HUES48 (cell line): ENCODE measurements around the gene EXT2.

Experiments used
- H3K27ac ChIP-seq: one replicate; pipeline ENCODE4 v1.7.0; 2013; ENCODE audit warnings: low read depth, low read length, inconsistent platforms
- H3K27me3 ChIP-seq: 2 replicates; pipeline ENCODE4 v1.6.1; 2013; ENCODE audit warnings: mild to moderate bottlenecking, low read length; ENCODE audit not compliant: control insufficient read depth, insufficient read depth
- H3K36me3 ChIP-seq: 2 replicates; pipeline ENCODE4 v1.6.1; 2013; ENCODE audit warnings: low read length; ENCODE audit not compliant: control insufficient read depth, insufficient read depth
- H3K4me1 ChIP-seq: 2 replicates; pipeline ENCODE4 v1.6.1; 2013; ENCODE audit warnings: mild to moderate bottlenecking, low read length; ENCODE audit not compliant: control insufficient read depth, insufficient read depth
- H3K4me3 ChIP-seq: 2 replicates; pipeline ENCODE4 v1.5.1; 2013; ENCODE audit warnings: mild to moderate bottlenecking, low read depth, low read length
- H3K9ac ChIP-seq: 2 replicates; pipeline ENCODE4 v1.6.1; 2013; ENCODE audit warnings: mild to moderate bottlenecking, low read depth, low read length, moderate library complexity
- H3K9me3 ChIP-seq: 2 replicates; pipeline ENCODE4 v1.6.1; 2013; ENCODE audit warnings: low read length; ENCODE audit not compliant: control insufficient read depth, insufficient read depth

The EXT2 gene

DNA sequence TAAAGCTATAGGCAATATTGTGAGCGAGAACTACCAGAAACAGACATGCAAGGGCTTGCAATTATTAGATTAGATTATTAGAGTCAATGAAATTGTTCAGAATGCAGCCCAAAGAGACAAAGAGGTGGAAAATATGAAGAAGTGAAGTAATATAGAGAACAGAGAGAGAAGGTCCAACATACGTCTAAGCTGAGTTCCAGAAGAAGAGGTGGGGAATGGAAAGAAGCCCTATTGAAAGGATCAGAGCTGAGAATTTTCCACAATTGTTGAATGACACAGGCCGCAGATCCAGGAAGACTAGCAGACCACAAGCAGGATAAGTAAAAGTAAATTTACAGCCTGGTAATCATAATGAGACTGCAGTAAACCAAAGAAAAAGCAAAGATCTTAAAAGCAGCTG, 93.2 kb downstream of the EXT2 start:
- H3K9me3 ChIP-seq, result peaks cover 18% of the 10 kb centered on the region
- H3K27me3 ChIP-seq, result no peaks in the 10 kb centered on the region
- H3K9ac ChIP-seq, result no peak overlapping the region
- peaks cover 19% of the 10 kb centered on the region for H3K4me1 ChIP-seq
- H3K27ac ChIP-seq, result no peak overlapping the region
- H3K36me3 ChIP-seq, result no peaks in the 10 kb centered on the region
- no peak overlapping the region for H3K4me3 ChIP-seq

DNA sequence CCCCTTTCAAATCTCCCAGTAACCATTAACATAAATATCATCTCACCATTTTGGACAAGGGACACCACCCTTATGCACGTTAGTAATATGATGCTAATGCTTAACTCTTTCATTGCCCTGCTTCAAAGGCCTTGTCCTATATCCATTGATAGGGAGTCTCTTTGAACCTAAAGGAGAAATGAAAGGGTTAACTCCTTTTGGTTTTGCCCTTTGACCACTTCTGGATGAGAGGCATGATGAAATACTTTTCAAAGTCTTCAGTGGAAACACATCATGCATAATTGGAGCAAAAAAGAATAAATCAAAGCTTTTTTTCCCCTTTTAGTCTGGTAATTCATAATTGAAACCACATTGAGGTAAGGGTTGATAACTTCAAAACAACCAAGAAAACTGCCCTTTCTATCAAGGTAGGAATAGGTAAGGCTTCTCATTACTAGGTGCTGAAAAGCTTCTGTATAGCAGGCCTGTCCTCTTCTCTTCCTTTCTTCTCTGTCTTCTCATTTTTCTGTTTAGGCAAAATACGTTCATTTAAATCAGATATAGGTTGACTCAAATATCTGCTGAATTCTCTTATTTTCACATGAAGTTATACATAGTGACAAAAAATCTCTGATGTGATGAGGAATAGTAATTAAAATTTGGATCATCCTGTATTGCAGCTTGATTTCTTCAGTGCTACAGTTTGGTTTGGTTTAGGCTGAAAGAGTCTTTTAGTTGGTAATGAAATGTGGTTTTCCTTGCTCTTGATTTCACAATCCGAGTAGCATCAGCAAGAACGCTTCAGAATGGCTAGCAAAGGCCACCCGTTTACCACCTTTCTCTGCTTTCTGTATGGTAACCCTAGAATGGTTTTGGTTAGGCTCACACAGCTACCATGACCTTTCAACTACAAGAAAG, 94.8 kb downstream of the EXT2 start:
- Histone ChIP-seq H3K9me3 (peaks cover 18% of the 10 kb centered on the region), H3K36me3 (no peaks in the 10 kb centered on the region), H3K9ac (no peak overlapping the region), H3K27ac (peak overlapping the region; percentile 34), H3K27me3 (no peaks in the 10 kb centered on the region), H3K4me3 (no peak overlapping the region), H3K4me1 (peaks cover 19% of the 10 kb centered on the region)

DNA sequence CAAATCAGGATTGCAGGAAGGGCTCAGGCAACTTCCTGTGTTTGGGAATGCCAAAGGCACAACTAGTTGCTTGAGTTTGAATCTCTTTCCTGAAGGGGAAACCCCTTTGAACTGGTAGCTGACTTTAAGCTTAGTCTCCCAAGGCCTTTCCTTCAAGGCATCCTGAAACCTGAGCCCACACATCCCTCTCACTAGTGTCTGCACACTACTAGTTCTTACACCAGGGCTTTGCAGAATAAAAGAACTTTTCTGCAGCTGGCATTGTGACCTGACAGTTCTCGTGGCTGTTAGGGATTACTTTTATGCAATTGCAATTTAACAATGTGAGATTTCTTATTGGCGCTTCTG, 95.4 kb downstream of the EXT2 start:
- Histone ChIP-seq H3K4me3 (no peak overlapping the region), H3K27ac (peak overlapping the region; percentile 34)

GRCh38 chr11:44191322-44192016, 96.0 kb downstream of the EXT2 start:
- Histone ChIP-seq H3K36me3 (no peaks in the 10 kb centered on the region), H3K9me3 (peaks cover 18% of the 10 kb centered on the region), H3K27ac (no peak overlapping the region), H3K27me3 (no peaks in the 10 kb centered on the region), H3K4me1 (peaks cover 19% of the 10 kb centered on the region), H3K9ac (no peak overlapping the region), H3K4me3 (no peak overlapping the region)

More for the DNA sequence above, 95.4 kb downstream of the EXT2 start:
- Histone ChIP-seq H3K27me3 (no peaks in the 10 kb centered on the region), H3K36me3 (no peaks in the 10 kb centered on the region), H3K9me3 (peaks cover 18% of the 10 kb centered on the region), H3K4me1 (peaks cover 19% of the 10 kb centered on the region), H3K9ac (no peak overlapping the region)

DNA sequence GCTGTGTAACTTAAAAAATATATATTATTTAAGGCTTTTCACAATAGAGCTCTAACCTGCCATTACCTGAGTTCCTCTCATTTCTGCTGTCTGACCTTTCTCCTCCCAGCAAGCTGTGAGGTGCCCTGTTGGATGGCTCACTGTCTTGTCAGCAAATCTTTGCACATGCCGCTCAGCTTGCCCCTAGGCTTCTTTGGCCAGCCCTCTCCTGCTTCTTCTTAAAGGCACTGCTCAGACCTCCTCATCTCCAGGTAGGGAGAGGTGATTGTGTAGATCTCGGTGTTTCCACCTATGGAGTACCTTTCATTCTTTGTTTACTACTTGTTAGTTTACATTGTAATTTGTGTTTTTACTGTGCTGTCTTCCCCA, 96.5 kb downstream of the EXT2 start:
- H3K4me1 ChIP-seq, result peaks cover 19% of the 10 kb centered on the region
- no peaks in the 10 kb centered on the region for H3K36me3 ChIP-seq
- no peak overlapping the region for H3K27ac ChIP-seq
- H3K4me3 ChIP-seq, result no peak overlapping the region
- H3K9ac ChIP-seq, result no peak overlapping the region
- no peaks in the 10 kb centered on the region for H3K27me3 ChIP-seq
- H3K9me3 ChIP-seq, result peaks cover 18% of the 10 kb centered on the region

GRCh38 chr11:44192462-44193100, 97.1 kb downstream of the EXT2 start:
- Histone ChIP-seq H3K9me3 (peaks cover 17% of the 10 kb centered on the region), H3K27ac (no peak overlapping the region), H3K9ac (no peak overlapping the region), H3K4me1 (peaks cover 19% of the 10 kb centered on the region), H3K4me3 (no peak overlapping the region), H3K27me3 (no peaks in the 10 kb centered on the region), H3K36me3 (no peaks in the 10 kb centered on the region)

DNA sequence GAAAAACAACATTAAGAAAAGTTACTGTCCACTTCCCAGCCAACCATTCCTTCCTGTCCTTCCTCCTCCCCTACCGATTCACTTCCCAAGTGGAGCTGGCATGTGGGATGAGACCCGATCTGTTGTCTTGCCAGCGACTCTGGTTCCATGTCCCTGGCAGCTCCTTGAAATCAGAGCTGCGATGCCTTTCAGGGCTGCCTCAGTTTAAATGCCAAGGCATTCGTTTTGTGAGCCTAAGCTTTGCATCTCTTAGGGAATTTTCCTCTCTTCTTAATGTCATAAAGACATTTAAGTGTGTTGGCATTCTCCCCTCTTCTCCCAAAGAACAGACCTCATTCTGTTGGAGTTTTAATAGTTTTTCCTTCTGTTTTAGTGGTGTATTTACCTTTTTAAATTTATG, 98.4 kb downstream of the EXT2 start:
- H3K9me3 ChIP-seq, result peaks cover 4% of the 10 kb centered on the region; the same call in 1 of the 2 replicates
- H3K27me3 ChIP-seq, result no peaks in the 10 kb centered on the region
- no peak overlapping the region for H3K27ac ChIP-seq
- no peak overlapping the region for H3K4me3 ChIP-seq
- no peak overlapping the region for H3K9ac ChIP-seq
- no peaks in the 10 kb centered on the region for H3K36me3 ChIP-seq
- H3K4me1 ChIP-seq, result peaks cover 28% of the 10 kb centered on the region

GRCh38 chr11:44198146-44198724, 102.8 kb downstream of the EXT2 start:
- Histone ChIP-seq H3K4me1 (peaks cover 30% of the 10 kb centered on the region), H3K9ac (no peak overlapping the region), H3K4me3 (no peak overlapping the region), H3K27me3 (no peaks in the 10 kb centered on the region), H3K36me3 (no peaks in the 10 kb centered on the region), H3K9me3 (no peaks in the 10 kb centered on the region), H3K27ac (no peak overlapping the region)

- no peak overlapping the region for H3K4me3 ChIP-seq
- H3K27me3 ChIP-seq, result no peaks in the 10 kb centered on the region
- H3K9me3 ChIP-seq, result no peaks in the 10 kb centered on the region
- H3K9ac ChIP-seq, result no peak overlapping the region
- H3K27ac ChIP-seq, result peak overlapping the region; percentile 16
- H3K4me1 ChIP-seq, result peaks cover 30% of the 10 kb centered on the region
- no peaks in the 10 kb centered on the region for H3K36me3 ChIP-seq
These were observed 103.8 kb downstream of the EXT2 start for GRCh38 chr11:44199298-44199697.

GRCh38 chr11:44199816-44200215, 104.3 kb downstream of the EXT2 start:
- Histone ChIP-seq H3K9ac (no peak overlapping the region), H3K4me3 (no peak overlapping the region), H3K36me3 (no peaks in the 10 kb centered on the region), H3K27me3 (no peaks in the 10 kb centered on the region), H3K9me3 (no peaks in the 10 kb centered on the region), H3K27ac (peak overlapping the region; percentile 16), H3K4me1 (peaks cover 30% of the 10 kb centered on the region)
